SU-DHL-6 (cell line): ENCODE data around the gene INAVA.

Source experiments
- H2AFZ ChIP-seq: fragments of 200-600 bp; sonication (generic); 2 replicates; pipeline ENCODE4 v1.6.1; 2014; ENCODE audit warnings: low read depth, mild to moderate bottlenecking, moderate library complexity, mixed read lengths, antibody characterized with exemption, low read length; ENCODE audit not compliant: severe bottlenecking
- H3F3A ChIP-seq: fragments of 200-600 bp; shearing (Covaris generic); 2 replicates; pipeline ENCODE4 v1.6.0; 2016; ENCODE audit warnings: antibody characterized with exemption, mild to moderate bottlenecking; ENCODE audit not compliant: insufficient read depth
- H3K27ac ChIP-seq: fragments of 200-600 bp; sonication (generic); 2 replicates; pipeline ENCODE4 v1.5.1; 2016; ENCODE audit warnings: low read depth, mild to moderate bottlenecking, low read length, moderate library complexity, mixed read lengths
- H3K27me3 ChIP-seq: fragments of 200-600 bp; sonication (generic), shearing (Covaris generic); 2 replicates; pipeline ENCODE4 v1.6.0; 2014; ENCODE audit warnings: mild to moderate bottlenecking, low read length
- H3K36me3 ChIP-seq: fragments of 200-600 bp; sonication (generic); 2 replicates; pipeline ENCODE4 v1.6.1; 2014; ENCODE audit warnings: mild to moderate bottlenecking, low read length, mixed read lengths
- H3K4me2 ChIP-seq: fragments of 300-600, 200-600 bp; shearing (Covaris generic), sonication (generic); 2 replicates; pipeline ENCODE4 v1.6.0; 2014; ENCODE audit warnings: low read length, low read depth, mild to moderate bottlenecking; ENCODE audit not compliant: poor library complexity, severe bottlenecking
- H3K4me3 ChIP-seq: fragments of 200-600 bp; sonication (generic); 2 replicates; pipeline ENCODE4 v1.5.1; 2014; ENCODE audit warnings: antibody characterized with exemption, low read length, mild to moderate bottlenecking, mixed read lengths; ENCODE audit not compliant: insufficient read depth, poor library complexity, severe bottlenecking
- H3K79me2 ChIP-seq: fragments of 200-600 bp; sonication (generic); 2 replicates; pipeline ENCODE4 v1.6.1; 2014; ENCODE audit warnings: mild to moderate bottlenecking, low read length, moderate library complexity; ENCODE audit not compliant: insufficient read depth
- H3K9ac ChIP-seq: fragments of 200-600 bp; sonication (generic); 2 replicates; pipeline ENCODE4 v1.7.0; 2014; ENCODE audit warnings: mild to moderate bottlenecking, low read length
- H3K9me2 ChIP-seq: fragments of 200-600 bp; sonication (generic); replicated peaks from 2 replicates; pipeline ENCODE4 v1.6.1; 2014; ENCODE audit warnings: low read length; ENCODE audit not compliant: insufficient read depth
- H3K9me3 ChIP-seq: fragments of 200-600 bp; sonication (generic); 2 replicates; pipeline ENCODE4 v1.6.1; 2014; ENCODE audit warnings: low read length, mixed read lengths; ENCODE audit not compliant: insufficient read depth
- H4K20me1 ChIP-seq: fragments of 200-600 bp; sonication (generic); 2 replicates; pipeline ENCODE4 v1.6.1; 2014; ENCODE audit warnings: low read depth, mild to moderate bottlenecking, antibody characterized with exemption, low read length, moderate library complexity, mixed read lengths
- EZH2phosphoT487 ChIP-seq: fragments of 200-600 bp; sonication (generic), shearing (Covaris generic); conservative IDR thresholded peaks from 2 replicates; pipeline ENCODE4 v1.6.1; 2018; ENCODE audit warnings: mild to moderate bottlenecking, antibody characterized with exemption, low read length, moderate library complexity, mixed read lengths
- TF ChIP-seq, protein P1 (sequence below): fragments of 200-600 bp; sonication (generic); IDR thresholded peaks from one replicate; pipeline ENCODE4 v1.5.1; 2017; ENCODE audit warnings: antibody characterized with exemption, mild to moderate bottlenecking, low read length, moderate library complexity; ENCODE audit not compliant: insufficient read depth, poor library complexity, severe bottlenecking

The INAVA gene

DNA sequence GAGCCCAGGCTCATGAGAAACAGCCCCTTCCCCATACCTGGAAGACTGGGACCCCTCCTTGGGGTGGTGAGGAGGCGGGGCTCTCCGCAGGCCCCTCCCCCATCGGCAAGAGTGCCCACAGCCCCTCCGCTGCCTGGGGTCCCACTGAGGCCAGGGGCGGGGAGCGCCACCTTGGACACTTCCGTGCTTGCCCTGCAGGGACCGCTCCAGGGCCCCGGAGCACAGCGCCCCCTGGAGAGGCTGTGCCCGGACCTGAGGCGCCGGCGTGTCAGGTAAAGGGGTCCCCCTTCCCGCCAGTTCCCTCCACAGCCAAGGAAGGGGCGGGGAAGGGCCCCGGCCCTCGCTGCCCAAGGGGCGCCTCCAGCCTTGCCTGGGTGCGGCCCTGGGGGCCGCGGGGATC lies 21.5 kb downstream of the INAVA start:
- H3K9me3 ChIP-seq, result no peaks in the 10 kb centered on the region
- no peak for TF ChIP-seq EZH2phosphoT487
- TF ChIP-seq, protein P1, sequence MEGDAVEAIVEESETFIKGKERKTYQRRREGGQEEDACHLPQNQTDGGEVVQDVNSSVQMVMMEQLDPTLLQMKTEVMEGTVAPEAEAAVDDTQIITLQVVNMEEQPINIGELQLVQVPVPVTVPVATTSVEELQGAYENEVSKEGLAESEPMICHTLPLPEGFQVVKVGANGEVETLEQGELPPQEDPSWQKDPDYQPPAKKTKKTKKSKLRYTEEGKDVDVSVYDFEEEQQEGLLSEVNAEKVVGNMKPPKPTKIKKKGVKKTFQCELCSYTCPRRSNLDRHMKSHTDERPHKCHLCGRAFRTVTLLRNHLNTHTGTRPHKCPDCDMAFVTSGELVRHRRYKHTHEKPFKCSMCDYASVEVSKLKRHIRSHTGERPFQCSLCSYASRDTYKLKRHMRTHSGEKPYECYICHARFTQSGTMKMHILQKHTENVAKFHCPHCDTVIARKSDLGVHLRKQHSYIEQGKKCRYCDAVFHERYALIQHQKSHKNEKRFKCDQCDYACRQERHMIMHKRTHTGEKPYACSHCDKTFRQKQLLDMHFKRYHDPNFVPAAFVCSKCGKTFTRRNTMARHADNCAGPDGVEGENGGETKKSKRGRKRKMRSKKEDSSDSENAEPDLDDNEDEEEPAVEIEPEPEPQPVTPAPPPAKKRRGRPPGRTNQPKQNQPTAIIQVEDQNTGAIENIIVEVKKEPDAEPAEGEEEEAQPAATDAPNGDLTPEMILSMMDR, result no peak
- H3K9ac ChIP-seq, result no peak overlapping the region
- no peaks in the 10 kb centered on the region for H3K79me2 ChIP-seq
- H3K27me3 ChIP-seq, result no peaks in the 10 kb centered on the region
- no peaks in the 10 kb centered on the region for H3F3A ChIP-seq
- no peak overlapping the region for H3K4me2 ChIP-seq
- H3K4me3 ChIP-seq, result no peak overlapping the region
- no peak overlapping the region for H3K27ac ChIP-seq
- H3K9me2 ChIP-seq, result no peaks in the 10 kb centered on the region
- no peak overlapping the region for H2AFZ ChIP-seq
- H3K36me3 ChIP-seq, result no peaks in the 10 kb centered on the region
- H4K20me1 ChIP-seq, result no peaks in the 10 kb centered on the region

GRCh38 chr1:200916681-200917080 lies 22.0 kb downstream of the INAVA start:
- no peaks in the 10 kb centered on the region for H3F3A ChIP-seq
- H3K4me2 ChIP-seq, result no peak overlapping the region
- H2AFZ ChIP-seq, result no peak overlapping the region
- H3K79me2 ChIP-seq, result no peaks in the 10 kb centered on the region
- no peak overlapping the region for H3K27ac ChIP-seq
- H3K9me2 ChIP-seq, result no peaks in the 10 kb centered on the region
- no peaks in the 10 kb centered on the region for H3K36me3 ChIP-seq
- H3K4me3 ChIP-seq, result no peak overlapping the region
- H4K20me1 ChIP-seq, result no peaks in the 10 kb centered on the region
- no peaks in the 10 kb centered on the region for H3K9me3 ChIP-seq
- no peak for TF ChIP-seq EZH2phosphoT487
- TF ChIP-seq, protein P1, result no peak
- no peak overlapping the region for H3K9ac ChIP-seq
- no peaks in the 10 kb centered on the region for H3K27me3 ChIP-seq

DNA sequence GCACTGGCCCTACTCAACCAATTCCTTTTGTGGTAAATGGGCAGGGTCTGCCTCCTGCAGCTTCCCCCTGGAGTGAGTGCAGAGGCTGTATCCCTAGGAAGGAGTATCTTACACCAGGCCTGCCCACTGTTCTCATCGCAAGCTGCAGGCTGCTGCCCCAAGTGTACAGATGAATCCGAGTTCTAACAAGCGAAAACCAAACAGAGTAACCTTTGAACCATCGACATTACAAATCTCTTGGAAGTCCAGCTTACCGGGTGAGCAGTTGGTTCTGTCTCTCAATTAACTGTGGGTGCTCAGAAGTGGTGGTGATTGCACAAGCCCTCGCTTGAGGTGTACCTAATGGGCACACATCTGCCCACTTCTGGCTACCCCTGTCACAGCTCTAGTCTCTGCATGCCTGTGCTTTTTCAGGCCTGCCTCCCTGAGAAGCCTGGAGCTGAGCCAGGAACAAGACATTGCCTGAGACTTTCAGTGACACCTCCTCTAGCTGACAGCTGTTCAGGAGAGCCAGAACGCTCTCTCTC lies 22.7 kb downstream of the INAVA start:
- TF ChIP-seq, protein P1, result no peak
- no peak for TF ChIP-seq EZH2phosphoT487
- H3K27ac ChIP-seq, result no peak overlapping the region
- no peaks in the 10 kb centered on the region for H3K36me3 ChIP-seq
- no peaks in the 10 kb centered on the region for H3K27me3 ChIP-seq
- H4K20me1 ChIP-seq, result no peaks in the 10 kb centered on the region
- H3K9ac ChIP-seq, result no peak overlapping the region
- H3K79me2 ChIP-seq, result no peaks in the 10 kb centered on the region
- H2AFZ ChIP-seq, result no peak overlapping the region
- H3F3A ChIP-seq, result no peaks in the 10 kb centered on the region
- no peaks in the 10 kb centered on the region for H3K9me2 ChIP-seq
- H3K4me2 ChIP-seq, result no peak overlapping the region
- H3K9me3 ChIP-seq, result no peaks in the 10 kb centered on the region
- H3K4me3 ChIP-seq, result no peak overlapping the region
